H9 (cell line): Measurements from ENCODE around the gene DGCR2. TPM values are rescaled to one million over a fixed set of nuclear protein-coding genes. Genes with fewer than 3 reads are reported as not detected.

ENCODE experiments used
- DNase-seq: peaks from one replicate; pipeline ENCODE4 v3.0.0-alpha.2; 2017
- H2AFZ ChIP-seq: one replicate; pipeline ENCODE4 v1.6.1; 2013; ENCODE audit warnings: mild to moderate bottlenecking, low read length, control low read depth, moderate library complexity
- H2AK5ac ChIP-seq: 2 replicates; pipeline ENCODE4 v1.6.1; 2013; ENCODE audit warnings: low read length, control low read depth, mixed read lengths; ENCODE audit not compliant: insufficient read length
- H2BK120ac ChIP-seq: one replicate; pipeline ENCODE4 v1.6.1; 2013; ENCODE audit warnings: low read depth, mild to moderate bottlenecking, low read length, control low read depth, inconsistent platforms; ENCODE audit not compliant: poor library complexity, severe bottlenecking
- H2BK12ac ChIP-seq: 2 replicates; pipeline ENCODE4 v1.6.1; 2013; ENCODE audit warnings: low read length, control low read depth, mixed read lengths, low read depth; ENCODE audit not compliant: insufficient read length
- H2BK15ac ChIP-seq: 2 replicates; pipeline ENCODE4 v1.6.1; 2013; ENCODE audit warnings: low read depth, low read length, control low read depth
- H2BK20ac ChIP-seq: one replicate; pipeline ENCODE4 v1.6.1; 2013; ENCODE audit warnings: low read depth, mild to moderate bottlenecking, low read length, control low read depth, inconsistent platforms; ENCODE audit not compliant: poor library complexity, severe bottlenecking
- H2BK5ac ChIP-seq: 2 replicates; pipeline ENCODE4 v1.6.1; 2013; ENCODE audit warnings: low read length, control low read depth, mixed read lengths; ENCODE audit not compliant: insufficient read length
- H3K14ac ChIP-seq: 2 replicates; pipeline ENCODE4 v1.6.1; 2013; ENCODE audit warnings: low read length, control low read depth; ENCODE audit not compliant: insufficient read depth
- H3K18ac ChIP-seq: 2 replicates; pipeline ENCODE4 v1.6.1; 2013; ENCODE audit warnings: low read depth, mild to moderate bottlenecking, mixed read lengths, low read length, control low read depth; ENCODE audit not compliant: insufficient read length
- H3K23ac ChIP-seq: 2 replicates; pipeline ENCODE4 v1.6.1; 2013; ENCODE audit warnings: low read length, control low read depth, mixed read lengths, low read depth; ENCODE audit not compliant: insufficient read length
- H3K23me2 ChIP-seq: 2 replicates; pipeline ENCODE4 v1.6.1; 2013; ENCODE audit warnings: low read depth, mild to moderate bottlenecking, mixed read lengths, low read length, control low read depth; ENCODE audit not compliant: insufficient read length, poor library complexity, severe bottlenecking
- H3K27ac ChIP-seq: 2 replicates; pipeline ENCODE4 v1.5.1; 2013; ENCODE audit warnings: low read length, control low read depth, mixed read lengths, low read depth; ENCODE audit not compliant: insufficient read length
- H3K27me3 ChIP-seq: 2 replicates; pipeline ENCODE4 v1.6.1; 2013; ENCODE audit warnings: low read length, control low read depth, inconsistent platforms; ENCODE audit not compliant: insufficient read depth
- H3K4ac ChIP-seq: 2 replicates; pipeline ENCODE4 v1.6.1; 2013; ENCODE audit warnings: low read depth, mild to moderate bottlenecking, control low read depth, inconsistent platforms, low read length, moderate library complexity
- H3K4me1 ChIP-seq: 2 replicates; pipeline ENCODE4 v1.6.1; 2013; ENCODE audit warnings: low read length, control low read depth, inconsistent platforms; ENCODE audit not compliant: insufficient read depth
- H3K4me2 ChIP-seq: 2 replicates; pipeline ENCODE4 v1.6.1; 2013; ENCODE audit warnings: low read length, control low read depth, mixed read lengths; ENCODE audit not compliant: insufficient read length, insufficient read depth
- H3K56ac ChIP-seq: 2 replicates; pipeline ENCODE4 v1.6.1; 2013; ENCODE audit warnings: low read depth, mild to moderate bottlenecking, mixed read lengths, low read length, control low read depth; ENCODE audit not compliant: insufficient read length
- H3K79me1 ChIP-seq: 2 replicates; pipeline ENCODE4 v1.6.1; 2013; ENCODE audit warnings: low read depth, mild to moderate bottlenecking, moderate library complexity, low read length, control low read depth, inconsistent platforms; ENCODE audit not compliant: insufficient read depth, poor library complexity, severe bottlenecking
- H3K79me2 ChIP-seq: 2 replicates; pipeline ENCODE4 v1.6.1; 2013; ENCODE audit warnings: low read length, control low read depth, inconsistent platforms; ENCODE audit not compliant: insufficient read depth
- H3K9ac ChIP-seq: 2 replicates; pipeline ENCODE4 v1.6.1; 2013; ENCODE audit warnings: low read length, control low read depth, mixed read lengths; ENCODE audit not compliant: insufficient read length; ENCODE audit errors: extremely low read depth
- H3K9me3 ChIP-seq: one replicate; pipeline ENCODE4 v1.6.1; 2013; ENCODE audit warnings: low read depth, low read length, inconsistent platforms; ENCODE audit not compliant: control insufficient read depth
- H3T11ph ChIP-seq: one replicate; pipeline ENCODE4 v1.6.1; 2013; ENCODE audit warnings: mild to moderate bottlenecking, low read length, control low read depth, inconsistent platforms
- H4K20me1 ChIP-seq: one replicate; pipeline ENCODE4 v1.6.1; 2013; ENCODE audit not compliant: control insufficient read depth, insufficient read length, insufficient read depth
- H4K5ac ChIP-seq: 2 replicates; pipeline ENCODE4 v1.6.1; 2013; ENCODE audit warnings: low read depth, mild to moderate bottlenecking, mixed read lengths, low read length, control low read depth; ENCODE audit not compliant: insufficient read length
- H4K8ac ChIP-seq: replicated peaks from 2 replicates; pipeline ENCODE4 v1.6.1; 2013; ENCODE audit warnings: low read length, control low read depth, mixed read lengths, low read depth; ENCODE audit not compliant: insufficient read length
- H4K91ac ChIP-seq: 2 replicates; pipeline ENCODE4 v1.6.1; 2013; ENCODE audit warnings: low read depth, mild to moderate bottlenecking, moderate library complexity, mixed read lengths, low read length, control low read depth; ENCODE audit not compliant: insufficient read length
- H3K27ac Mint-ChIP-seq, 3 experiments: 2 replicates in 2 of 3; 3 replicates in 1 of 3; pipeline ENCODE4 v1.8.0; 2020 to 2021; ENCODE audit warnings: mixed read lengths in 3 of 3, mild to moderate bottlenecking in 1 of 3, moderate library complexity in 1 of 3
- H3K27me3 Mint-ChIP-seq: 2 replicates; pipeline ENCODE4 v1.8.0; 2021; ENCODE audit warnings: low read depth, mild to moderate bottlenecking, moderate library complexity, mixed read lengths
- H3K36me3 Mint-ChIP-seq, 3 experiments: 2 replicates in 2 of 3; 3 replicates in 1 of 3; pipeline ENCODE4 v1.8.0; 2020 to 2021; ENCODE audit warnings: low read depth in 3 of 3, mixed read lengths in 3 of 3; ENCODE audit not compliant: insufficient read depth in 1 of 3
- H3K4me1 Mint-ChIP-seq, 2 experiments: 2 replicates each; pipeline ENCODE4 v1.8.0; 2020; ENCODE audit warnings: mixed read lengths in 2 of 2
- H3K4me3 Mint-ChIP-seq, 2 experiments: 2 replicates in 1 of 2; 3 replicates in 1 of 2; pipeline ENCODE4 v1.8.0; 2020 to 2021; ENCODE audit warnings: mild to moderate bottlenecking in 2 of 2, mixed read lengths in 2 of 2, moderate library complexity in 1 of 2
- H3K9me3 Mint-ChIP-seq, 2 experiments: 2 replicates in 1 of 2; 3 replicates in 1 of 2; pipeline ENCODE4 v1.8.0; 2020; ENCODE audit warnings: mild to moderate bottlenecking in 2 of 2, mixed read lengths in 2 of 2, moderate library complexity in 1 of 2
- CTCF ChIP-seq: fragments of 200-600 bp; sonication (generic); conservative IDR thresholded peaks from 3 replicates; pipeline ENCODE4 v1.8.0; 2021; ENCODE audit warnings: antibody characterized with exemption, mild to moderate bottlenecking
- WGBS: extraction: QIAGEN DNeasy Blood & Tissue Kit; methylation state at CpG from one replicate; pipeline ENCODE4 v1.1.7; 2013; ENCODE audit warnings: missing lambda C conversion rate, low lambda C conversion rate, mixed read lengths; ENCODE audit not compliant: insufficient read length; ENCODE audit errors: extremely low coverage; 5-methylcytosine and 5-hydroxymethylcytosine counted together
- total RNA-seq: library from RNA; stranded (reverse); gene quantifications from 2 replicates; pipeline ENCODE4 v1.2.1, GENCODE V29; 2021

The DGCR2 gene
- total RNA-seq, 1 experiment from 2014 or later: 47.2 TPM

GRCh38 chr22:18996376-18996900 is 125.8 kb downstream of the DGCR2 start:
- no peaks in the 10 kb centered on the region for H4K20me1 ChIP-seq
- no peak for DNase-seq
- H2BK20ac ChIP-seq: no peak overlapping the region
- no peaks in the 10 kb centered on the region; a peak in 2 of 5 replicates for H3K9me3 Mint-ChIP-seq
- no peak overlapping the region for H2BK12ac ChIP-seq
- H3K27ac ChIP-seq: no peak overlapping the region
- no peak overlapping the region for H2BK5ac ChIP-seq
- H3K9ac ChIP-seq: no peak overlapping the region
- H2BK120ac ChIP-seq: no peak overlapping the region
- peaks cover 31 to 34% of the 10 kb centered on the region in 2 experiments for H3K4me1 Mint-ChIP-seq
- H3K9me3 ChIP-seq: no peaks in the 10 kb centered on the region
- TF ChIP-seq CTCF: no peak
- no peak overlapping the region for H2BK15ac ChIP-seq
- H3K4ac ChIP-seq: no peak overlapping the region
- H3K27me3 Mint-ChIP-seq: peaks cover 32% of the 10 kb centered on the region
- no CpG with 5 or more reads among the region's 9 CpGs for WGBS
- no peak overlapping the region for H3K4me3 Mint-ChIP-seq
- no peaks in the 10 kb centered on the region for H3K79me2 ChIP-seq
- no peak overlapping the region for H3K23ac ChIP-seq
- H3K23me2 ChIP-seq: peaks cover 3% of the 10 kb centered on the region
- H3K27me3 ChIP-seq: no peaks in the 10 kb centered on the region
- H2AFZ ChIP-seq: no peak overlapping the region
- no peak overlapping the region for H3K18ac ChIP-seq
- H3K14ac ChIP-seq: no peak overlapping the region
- no peaks in the 10 kb centered on the region for H3K79me1 ChIP-seq
- H2AK5ac ChIP-seq: no peak overlapping the region
- no peaks in the 10 kb centered on the region for H3K36me3 Mint-ChIP-seq
- no peak overlapping the region for H3K4me2 ChIP-seq
- H3K27ac Mint-ChIP-seq: no peak overlapping the region
- no peak overlapping the region for H4K5ac ChIP-seq
- no peak overlapping the region for H4K8ac ChIP-seq
- H4K91ac ChIP-seq: no peak overlapping the region
- H3K4me1 ChIP-seq: no peaks in the 10 kb centered on the region
- H3T11ph ChIP-seq: no peak overlapping the region
- H3K56ac ChIP-seq: no peak overlapping the region
